ENCODE results near the gene PUDP. TPM values are rescaled to one million over a fixed set of nuclear protein-coding genes. Genes with fewer than 3 reads are reported as not detected.
A peak's percentile ranks its signal among the peaks of the same experiment; 100 is the strongest.

PUDP gene
- total and polyA plus RNA-seq, 4 donors, result 5.3 to 9.4 (median 6.8) TPM

DNA sequence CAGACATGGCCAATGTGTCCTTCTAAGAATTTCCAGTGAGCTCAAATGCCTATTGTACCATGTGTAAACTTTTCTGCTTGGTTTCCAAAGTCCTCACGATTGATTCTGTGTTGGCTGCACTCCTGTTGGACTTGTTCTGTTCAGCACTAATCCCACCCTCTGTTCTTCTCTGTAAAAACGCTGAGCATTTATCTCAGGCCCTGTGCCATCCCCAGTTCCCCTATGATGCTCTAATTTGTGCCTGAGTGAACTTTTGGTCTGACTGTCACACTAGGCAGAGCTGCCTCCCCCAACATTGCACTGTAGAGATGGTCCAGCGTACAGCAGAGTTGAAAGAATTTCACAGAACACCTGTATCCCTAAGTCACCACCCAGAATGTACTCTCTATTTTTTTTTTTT is 76.6 kb downstream of the PUDP start (continued):
- TF ChIP-seq, protein P1, sequence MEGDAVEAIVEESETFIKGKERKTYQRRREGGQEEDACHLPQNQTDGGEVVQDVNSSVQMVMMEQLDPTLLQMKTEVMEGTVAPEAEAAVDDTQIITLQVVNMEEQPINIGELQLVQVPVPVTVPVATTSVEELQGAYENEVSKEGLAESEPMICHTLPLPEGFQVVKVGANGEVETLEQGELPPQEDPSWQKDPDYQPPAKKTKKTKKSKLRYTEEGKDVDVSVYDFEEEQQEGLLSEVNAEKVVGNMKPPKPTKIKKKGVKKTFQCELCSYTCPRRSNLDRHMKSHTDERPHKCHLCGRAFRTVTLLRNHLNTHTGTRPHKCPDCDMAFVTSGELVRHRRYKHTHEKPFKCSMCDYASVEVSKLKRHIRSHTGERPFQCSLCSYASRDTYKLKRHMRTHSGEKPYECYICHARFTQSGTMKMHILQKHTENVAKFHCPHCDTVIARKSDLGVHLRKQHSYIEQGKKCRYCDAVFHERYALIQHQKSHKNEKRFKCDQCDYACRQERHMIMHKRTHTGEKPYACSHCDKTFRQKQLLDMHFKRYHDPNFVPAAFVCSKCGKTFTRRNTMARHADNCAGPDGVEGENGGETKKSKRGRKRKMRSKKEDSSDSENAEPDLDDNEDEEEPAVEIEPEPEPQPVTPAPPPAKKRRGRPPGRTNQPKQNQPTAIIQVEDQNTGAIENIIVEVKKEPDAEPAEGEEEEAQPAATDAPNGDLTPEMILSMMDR (IDR thresholded peaks at IDR 0.05; ENCODE audit: low read depth, low read length, missing input control), result no peak
- TF ChIP-seq RAD21 (IDR thresholded peaks at IDR 0.05) (peak; percentile 40 to 65), JUND (IDR thresholded peaks at IDR 0.05) (peak in 1 of 2 donors; percentile 44), FOXA2 (IDR thresholded peaks at IDR 0.05) (no peak)

DNA sequence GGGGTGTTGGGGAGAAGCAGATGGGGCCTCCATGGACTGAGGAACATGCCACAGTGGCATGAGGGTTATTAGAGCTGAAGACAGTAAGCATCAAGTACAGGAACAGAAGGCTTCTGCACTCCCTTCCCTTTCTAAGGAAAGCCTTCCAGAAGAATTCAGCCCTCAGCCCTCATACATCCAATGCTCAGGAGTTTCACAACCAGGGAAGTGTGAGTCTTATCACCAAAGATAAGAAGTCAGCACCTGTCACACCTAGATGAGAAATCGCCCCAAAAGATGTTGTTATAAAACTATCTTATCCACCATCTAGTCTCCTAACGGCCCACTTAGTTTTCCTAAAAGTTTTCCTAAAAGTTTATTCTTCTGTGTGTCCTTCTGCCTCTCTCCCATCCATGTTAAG is 78.4 kb downstream of the PUDP start:
- no peak for DNase-seq (ENCODE audit: low spot score)
- Histone ChIP-seq H3K4me3 (ENCODE audit: low read depth in 1 of 3, low read length in 3 of 3) (no peak overlapping the region), H3K27me3 (ENCODE audit: control insufficient read depth in 4 of 4, insufficient read depth in 4 of 4, low read length in 3 of 4) (no peaks in the 10 kb centered on the region), H3K9me3 (ENCODE audit: control insufficient read depth in 4 of 4, low read length in 3 of 4) (no peaks in the 10 kb centered on the region), H3K4me1 (ENCODE audit: control insufficient read depth in 4 of 4, insufficient read depth in 4 of 4, low read length in 3 of 4) (peaks cover 2 to 32% (median 20%) of the 10 kb centered on the region in 4 donors), H3K9ac (ENCODE audit: low read depth in 1 of 2, low read length in 2 of 2) (no peak overlapping the region), H3K27ac (ENCODE audit: low read depth in 1 of 2, low read length in 2 of 2) (no peak overlapping the region), H3K36me3 (ENCODE audit: control insufficient read depth in 4 of 4, insufficient read depth in 3 of 4, low read depth in 1 of 4, low read length in 3 of 4) (peaks cover 0 to 4% (median 0%) of the 10 kb centered on the region in 4 donors)
- WGBS, result 86% methylated on average over 2 of the region's 2 CpGs
- no peak for TF ChIP-seq YY1 (IDR thresholded peaks at IDR 0.05)
- TF ChIP-seq, protein P2, sequence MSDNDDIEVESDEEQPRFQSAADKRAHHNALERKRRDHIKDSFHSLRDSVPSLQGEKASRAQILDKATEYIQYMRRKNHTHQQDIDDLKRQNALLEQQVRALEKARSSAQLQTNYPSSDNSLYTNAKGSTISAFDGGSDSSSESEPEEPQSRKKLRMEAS (IDR thresholded peaks at IDR 0.05), result no peak
- TF ChIP-seq RXRA (IDR thresholded peaks at IDR 0.05), result no peak
- TF ChIP-seq RAD21 (IDR thresholded peaks at IDR 0.05), result no peak
- no peak for TF ChIP-seq JUND (IDR thresholded peaks at IDR 0.05)
- no peak for TF ChIP-seq NR2F2 (IDR thresholded peaks at IDR 0.05)
- TF ChIP-seq GABPA (IDR thresholded peaks at IDR 0.05 in 1 of 2, conservative IDR thresholded peaks at IDR 0.05 in 1 of 2), result no peak
- no peak for TF ChIP-seq FOXA2 (IDR thresholded peaks at IDR 0.05)
- TF ChIP-seq TAF1 (conservative IDR thresholded peaks at IDR 0.05), result no peak
- TF ChIP-seq EGR1 (IDR thresholded peaks at IDR 0.05; ENCODE audit: low read depth in 2 of 2), result no peak
- TF ChIP-seq FOXA1 (IDR thresholded peaks at IDR 0.05), result no peak
- TF ChIP-seq, protein P3, sequence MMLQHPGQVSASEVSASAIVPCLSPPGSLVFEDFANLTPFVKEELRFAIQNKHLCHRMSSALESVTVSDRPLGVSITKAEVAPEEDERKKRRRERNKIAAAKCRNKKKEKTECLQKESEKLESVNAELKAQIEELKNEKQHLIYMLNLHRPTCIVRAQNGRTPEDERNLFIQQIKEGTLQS (IDR thresholded peaks at IDR 0.05), result no peak

DNA sequence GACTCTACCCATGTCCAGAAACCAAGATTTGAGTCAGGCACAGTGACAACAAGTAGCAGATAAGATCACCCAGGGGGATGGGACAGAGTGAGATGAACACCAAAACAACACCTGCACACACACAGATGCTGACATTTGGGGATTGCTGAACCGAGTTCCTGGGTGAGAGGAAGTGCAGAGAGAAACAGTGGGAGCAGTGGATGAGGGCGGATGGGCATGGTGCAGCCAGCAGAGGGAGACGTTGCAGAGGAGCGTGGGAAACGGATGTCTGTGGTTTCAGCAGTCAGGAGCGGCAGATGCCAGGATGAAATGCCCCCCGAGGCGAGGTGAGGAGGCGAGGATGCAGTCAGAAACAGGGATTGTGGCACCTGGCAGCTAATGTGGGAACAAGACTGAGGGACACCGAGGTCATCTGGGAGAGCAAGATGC is 79.0 kb downstream of the PUDP start:
- WGBS, result 85% methylated on average over 10 of the region's 10 CpGs
- no peak overlapping the region for H3K9ac ChIP-seq (ENCODE audit: low read depth in 1 of 2, low read length in 2 of 2)

More for the DNA sequence above, 79.0 kb downstream of the PUDP start:
- TF ChIP-seq, protein P2 (IDR thresholded peaks at IDR 0.05), result no peak
- TF ChIP-seq RAD21 (IDR thresholded peaks at IDR 0.05) (peak in 1 of 2 donors; percentile 52), JUND (IDR thresholded peaks at IDR 0.05) (no peak), RXRA (IDR thresholded peaks at IDR 0.05) (no peak)
- TF ChIP-seq, protein P1 (IDR thresholded peaks at IDR 0.05; ENCODE audit: low read depth, low read length, missing input control), result peak; percentile 10
- Histone ChIP-seq H3K4me3 (ENCODE audit: low read depth in 1 of 3, low read length in 3 of 3) (no peak overlapping the region), H3K9me3 (ENCODE audit: control insufficient read depth in 4 of 4, low read length in 3 of 4) (no peaks in the 10 kb centered on the region), H3K27ac (ENCODE audit: low read depth in 1 of 2, low read length in 2 of 2) (no peak overlapping the region), H3K36me3 (ENCODE audit: control insufficient read depth in 4 of 4, insufficient read depth in 3 of 4, low read depth in 1 of 4, low read length in 3 of 4) (peaks cover 0 to 4% (median 0%) of the 10 kb centered on the region in 4 donors), H3K27me3 (ENCODE audit: control insufficient read depth in 4 of 4, insufficient read depth in 4 of 4, low read length in 3 of 4) (no peaks in the 10 kb centered on the region), H3K4me1 (ENCODE audit: control insufficient read depth in 4 of 4, insufficient read depth in 4 of 4, low read length in 3 of 4) (peaks cover 2 to 26% (median 14%) of the 10 kb centered on the region in 4 donors)
- no peak for DNase-seq (ENCODE audit: low spot score)

Data from liver (tissue), 9 donors.